IMR-90 (cell line): ENCODE results near the gene ZNF71. TPM values are rescaled to one million over a fixed set of nuclear protein-coding genes. Genes with fewer than 3 reads are reported as not detected.
A peak's percentile ranks its signal among the peaks of the same experiment; 100 is the strongest.

ENCODE experiments used
- ATAC-seq: fragments of 200-7000 bp; cut with Tn5 transposase; 2 replicates; pipeline ENCODE4 v1.9.1; 2020; ENCODE audit warnings: low read depth, mild to moderate bottlenecking, moderate library complexity
- Bru-seq: library from RNA; stranded (reverse); fragments of 400-500 nt; gene quantifications from one replicate; lab custom pipeline; 2021; lab: Mats Ljungman, UMichigan
- BruChase-seq, 2 experiments: library from RNA; stranded (reverse); fragments of 400-500 nt; gene quantifications; one replicate each; lab custom pipeline; 2021; lab: Mats Ljungman, UMichigan
- BruUV-seq: library from RNA; stranded (reverse); fragments of 400-500 nt; replicated peaks from 2 replicates; lab custom pipeline; 2021; lab: Mats Ljungman, UMichigan
- CTCF ChIA-PET: fragments of 300-600 bp; formaldehyde crosslinking; extraction: SDS; loops from one replicate; lab custom pipeline; 2021; ENCODE audit warnings: antibody characterized with exemption; lab: Yijun Ruan, JAX
- POLR2A ChIA-PET: fragments of 300-600 bp; sonication (Branson Sonifier 250); formaldehyde crosslinking; loops from one replicate; lab custom pipeline; 2022; ENCODE audit warnings: antibody characterized with exemption; ENCODE audit not compliant: unreplicated experiment; lab: Charles Lee
- DNase-seq: peaks from one replicate; pipeline ENCODE4 v3.0.0; 2013
- H2AFZ ChIP-seq: replicated peaks from 2 replicates; pipeline ENCODE3; 2013; ENCODE audit warnings: low read length, mild to moderate bottlenecking; ENCODE audit not compliant: poor library complexity
- H2AK5ac ChIP-seq: 2 replicates; pipeline ENCODE4 v1.6.1; 2013; ENCODE audit warnings: low read depth, low read length, inconsistent platforms
- H2AK9ac ChIP-seq: replicated peaks from 2 replicates; pipeline ENCODE3; 2013; ENCODE audit warnings: mild to moderate bottlenecking, low read depth, low read length, moderate library complexity; ENCODE audit not compliant: poor library complexity
- H2BK120ac ChIP-seq: 2 replicates; pipeline ENCODE4 v1.6.1; 2013; ENCODE audit warnings: low read depth, low read length, inconsistent platforms
- H2BK15ac ChIP-seq: 3 replicates; pipeline ENCODE4 v1.6.1; 2013; ENCODE audit warnings: low read depth, low read length, inconsistent platforms
- H2BK20ac ChIP-seq: 2 replicates; pipeline ENCODE4 v1.6.1; 2013; ENCODE audit warnings: low read depth, mild to moderate bottlenecking, inconsistent platforms, low read length, moderate library complexity
- H2BK5ac ChIP-seq: 2 replicates; pipeline ENCODE4 v1.6.1; 2013; ENCODE audit warnings: mild to moderate bottlenecking, low read depth, low read length, inconsistent platforms; ENCODE audit not compliant: poor library complexity, severe bottlenecking
- H3K14ac ChIP-seq: replicated peaks from 2 replicates; pipeline ENCODE4 v1.6.1; 2013; ENCODE audit warnings: low read depth, low read length, inconsistent platforms
- H3K18ac ChIP-seq: 2 replicates; pipeline ENCODE4 v1.6.1; 2013; ENCODE audit warnings: low read depth, low read length, control low read depth
- H3K23ac ChIP-seq: 2 replicates; pipeline ENCODE4 v1.6.1; 2013; ENCODE audit warnings: low read depth, low read length, inconsistent platforms
- H3K27ac ChIP-seq: 2 replicates; pipeline ENCODE4 v1.5.1; 2013; ENCODE audit warnings: mild to moderate bottlenecking, control low read depth, low read length; ENCODE audit not compliant: insufficient read depth
- H3K27me3 ChIP-seq: 2 replicates; pipeline ENCODE4 v1.6.1; 2013; ENCODE audit warnings: low read length; ENCODE audit not compliant: control insufficient read depth, insufficient read depth
- H3K36me3 ChIP-seq: 2 replicates; pipeline ENCODE4 v1.6.1; 2013; ENCODE audit warnings: low read length, mixed read lengths; ENCODE audit not compliant: control insufficient read depth, insufficient read depth
- H3K4ac ChIP-seq: 2 replicates; pipeline ENCODE4 v1.6.1; 2013; ENCODE audit warnings: low read depth, low read length, inconsistent platforms
- H3K4me1 ChIP-seq: 2 replicates; pipeline ENCODE4 v1.6.1; 2013; ENCODE audit warnings: low read length, mixed read lengths; ENCODE audit not compliant: control insufficient read depth, insufficient read depth
- H3K4me2 ChIP-seq: 2 replicates; pipeline ENCODE4 v1.6.1; 2013; ENCODE audit warnings: low read depth, mild to moderate bottlenecking, control low read depth, low read length, moderate library complexity
- H3K4me3 ChIP-seq: 2 replicates; pipeline ENCODE4 v1.5.1; 2013; ENCODE audit warnings: low read depth, mild to moderate bottlenecking, control low read depth, low read length, moderate library complexity; ENCODE audit not compliant: insufficient read depth
- H3K56ac ChIP-seq: 2 replicates; pipeline ENCODE4 v1.6.1; 2013; ENCODE audit warnings: low read length, inconsistent platforms; ENCODE audit not compliant: insufficient read depth; ENCODE audit errors: extremely low read depth
- H3K79me1 ChIP-seq, 2 experiments: 2 replicates each; pipeline ENCODE4 v1.6.1; 2013; ENCODE audit warnings: low read length in 2 of 2, inconsistent platforms in 1 of 2, low read depth in 1 of 2
- H3K9ac ChIP-seq: 2 replicates; pipeline ENCODE4 v1.6.1; 2013; ENCODE audit warnings: low read depth, low read length, control low read depth
- H3K9me1 ChIP-seq: 2 replicates; pipeline ENCODE4 v1.6.1; 2013; ENCODE audit warnings: low read length, inconsistent platforms; ENCODE audit not compliant: insufficient read depth
- H3K9me3 ChIP-seq: 2 replicates; pipeline ENCODE4 v1.6.1; 2013; ENCODE audit warnings: low read length; ENCODE audit not compliant: control insufficient read depth, insufficient read depth
- H4K20me1 ChIP-seq: 2 replicates; pipeline ENCODE4 v1.6.1; 2013; ENCODE audit warnings: low read length, inconsistent platforms; ENCODE audit not compliant: insufficient read depth
- H4K5ac ChIP-seq: 2 replicates; pipeline ENCODE4 v1.6.1; 2013; ENCODE audit warnings: mild to moderate bottlenecking, low read depth, low read length, control low read depth
- H4K8ac ChIP-seq, 2 experiments: 2 replicates each; pipeline ENCODE4 v1.6.1; 2013; ENCODE audit warnings: low read depth in 2 of 2, low read length in 2 of 2, control low read depth in 1 of 2, inconsistent platforms in 1 of 2
- H4K91ac ChIP-seq: 2 replicates; pipeline ENCODE4 v1.6.1; 2013; ENCODE audit warnings: low read depth, low read length, inconsistent platforms; ENCODE audit not compliant: insufficient read depth
- CEBPB ChIP-seq: IDR thresholded peaks from 2 replicates; pipeline ENCODE4 v1.6.1; 2012; ENCODE audit warnings: low read depth, low read length, improper control_type of control experiment
- MAZ ChIP-seq: IDR thresholded peaks from 2 replicates; pipeline ENCODE4 v1.6.1; 2012; ENCODE audit warnings: low read depth, mild to moderate bottlenecking, low read length, improper control_type of control experiment, moderate library complexity, borderline replicate concordance
- MXI1 ChIP-seq: IDR thresholded peaks from 2 replicates; pipeline ENCODE4 v1.6.1; 2012; ENCODE audit warnings: low read depth, mild to moderate bottlenecking, low read length, moderate library complexity, borderline replicate concordance
- WGBS, 2 experiments: methylation state at CpG; one replicate each; pipeline versions ENCODE4 v1.1.5 to v1.1.7; 2013; ENCODE audit warnings: missing lambda C conversion rate in 2 of 2; ENCODE audit not compliant: insufficient read length in 1 of 2; ENCODE audit errors: extremely low coverage in 2 of 2; 5-methylcytosine and 5-hydroxymethylcytosine counted together
- dilution Hi-C: fragments of 300-500 bp; cut with HindIII; formaldehyde crosslinking; loops from one replicate; pipeline ENCODE4 v1.14.3; 2018; ENCODE audit warnings: low sequenced_read_pairs; ENCODE audit not compliant: unreplicated experiment
- in situ Hi-C: fragments of 300-500 bp; cut with MboI; formaldehyde crosslinking; loops from 3 replicates; pipeline ENCODE4 v1.14.3; 2019; ENCODE audit warnings: low sequenced_read_pairs, inconsistent platforms, mixed read lengths
- intact Hi-C: fragments of 100-400 bp; cut with micrococcal nuclease; formaldehyde crosslinking; loops from 2 replicates; pipeline ENCODE4 v1.10.0; 2022
- long read RNA-seq: library from polyadenylated mRNA; unstranded; transcript quantifications from one replicate; pipeline ENCODE4 v2.0.0, GENCODE V29; 2021; ENCODE audit not compliant: unreplicated experiment
- polyA plus RNA-seq, 3 experiments: library from polyadenylated mRNA; depleted of rRNA; stranded (reverse); fragments of >200 nt; gene quantifications; 2 replicates each; pipeline ENCODE4 v1.2.3, GENCODE V29; 2012; ENCODE audit warnings: low replicate concordance in 1 of 3
- total RNA-seq: library from RNA; depleted of rRNA; stranded (reverse); fragments of >200 nt; gene quantifications from 2 replicates; pipeline ENCODE4 v1.2.3, GENCODE V29; 2012; rRNA removed

Gene ZNF71
- total RNA-seq (7.5 and 9.3 TPM in 2 replicates), polyA plus RNA-seq (2012; rRNA removed) (7.9 and 8.1 TPM in 2 replicates), Bru-seq, nascent RNA (percentile 67 among the genes with signal in this experiment), BruChase-seq, experiment 1, labeled RNA remaining after a 6-hour chase (percentile 58 among the genes with signal in this experiment), BruChase-seq, experiment 2, labeled RNA remaining after a 2-hour chase (percentile 65 among the genes with signal in this experiment)
- 3.3 and 9.2 TPM in 2 replicates for polyA plus RNA-seq (2012; cell fraction: cytosol; rRNA removed)
- polyA plus RNA-seq (2012; cell fraction: nucleus; rRNA removed; ENCODE audit: low replicate concordance): 5.9 and 8.4 TPM in 2 replicates
- long read RNA-seq, full-length matches to known transcripts: 12 of 22 reads
- long read RNA-seq, partial matches to known transcripts: 6 of 22 reads
- long read RNA-seq, other reads (novel, unspliced or antisense): 4 of 22 reads

DNA sequence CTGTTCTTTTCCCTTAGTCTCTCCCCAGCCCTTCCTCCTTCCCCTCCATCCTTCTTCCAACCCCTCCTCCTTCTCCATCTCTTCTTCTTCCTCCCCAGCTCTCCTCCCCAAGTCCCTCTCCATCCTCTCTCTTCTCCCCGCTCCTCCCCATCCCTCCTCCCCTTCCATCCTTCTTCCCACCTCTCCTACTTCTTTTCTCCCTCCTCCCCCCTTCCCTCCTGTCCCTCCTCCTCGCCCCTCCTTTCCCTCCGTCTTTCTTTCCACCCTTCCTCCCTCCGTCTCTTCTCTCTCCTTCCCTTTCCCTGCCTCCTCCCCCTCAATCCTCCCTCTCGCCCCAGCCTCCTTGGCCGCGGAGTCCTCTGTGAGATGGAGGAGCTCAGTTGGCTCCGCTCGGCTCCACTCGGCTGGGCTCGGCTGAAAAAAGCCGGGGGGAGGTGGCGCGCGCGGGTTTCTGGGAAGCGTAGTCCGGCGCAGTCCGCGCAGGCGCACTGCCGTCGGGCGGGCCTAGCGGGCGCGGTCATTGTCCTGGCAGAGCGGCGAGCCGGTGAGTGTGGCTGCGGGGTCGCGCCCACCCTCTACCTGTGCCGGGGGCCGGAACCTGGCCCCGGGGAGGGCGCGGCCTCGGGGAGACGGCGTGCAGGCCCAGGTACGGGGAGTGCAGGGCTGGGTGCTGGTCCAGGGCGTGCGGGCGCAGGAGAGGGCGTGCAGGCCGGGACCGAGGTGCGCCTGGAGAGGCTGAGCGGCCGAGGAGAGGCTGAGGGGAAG lies at the start of gene ZNF71:
Gene ZNF71, plus strand, starts transcription at position 520 of the 765 bp plus-strand sequence. CDS start 6,257 bp downstream, outside the sequence.
- WGBS, 2 experiments: 4 to 100% methylated on average over 1 to 12 of the region's 52 CpGs

More for the DNA sequence above, at the start of gene ZNF71:
- Histone ChIP-seq H3K56ac (peak within 1 kb of the TSS; percentile 69; the same call in 1 of the 2 replicates), H2AK5ac (peak within 1 kb of the TSS; percentile 98), H4K5ac (peak within 1 kb of the TSS; percentile 74), H3K27me3 (no peaks in the 10 kb centered on the region), H4K8ac (peak within 1 kb of the TSS; percentile 89 to 90), H3K18ac (peak within 1 kb of the TSS; percentile 72; the same call in 1 of the 2 replicates), H3K9me1 (peaks cover 6% of the 10 kb centered on the region), H3K27ac (peak within 1 kb of the TSS; percentile 87), H4K20me1 (0 out of 2 replicates have a peak, but pooled peaks cover 6% of the 10 kb centered on the region), H3K4me2 (peak within 1 kb of the TSS; percentile 89), H2AK9ac (peak within 1 kb of the TSS; percentile 98), H3K14ac (peak within 1 kb of the TSS; percentile 98), H3K9me3 (peaks cover 11% of the 10 kb centered on the region), H2BK20ac (no peak within 1 kb of the TSS), H3K4me1 (peaks cover 2% of the 10 kb centered on the region; the same call in 1 of the 2 replicates), H2BK5ac (peak within 1 kb of the TSS; percentile 69), H2BK15ac (no peak within 1 kb of the TSS; the same call in 2 of the 3 replicates), H2BK120ac (peak within 1 kb of the TSS; percentile 69; the same call in 1 of the 2 replicates), H3K4ac (peak within 1 kb of the TSS; percentile 74), H4K91ac (peak within 1 kb of the TSS; percentile 89), H3K36me3 (peaks cover 14% of the 10 kb centered on the region), H3K79me1 (peaks cover 6 to 20% of the 10 kb centered on the region in 2 experiments), H3K23ac (peak within 1 kb of the TSS; percentile 93), H3K9ac (peak within 1 kb of the TSS; percentile 88), H3K4me3 (peak within 1 kb of the TSS; percentile 96), H2AFZ (peak within 1 kb of the TSS; percentile 98)
- no peak for TF ChIP-seq CEBPB
- TF ChIP-seq MXI1: peak; percentile 63; the same call in 1 of the 2 replicates
- peak; percentile 42; the same call in 1 of the 2 replicates for TF ChIP-seq MAZ
- in situ Hi-C loops: no loop called here
- peak; percentile 78 for DNase-seq
- dilution Hi-C loops: no loop called here
- POLR2A ChIA-PET: no interaction called here
- no TSS peak for BruUV-seq
- peak; percentile 98 for ATAC-seq
- intact Hi-C loops: loop anchor here (2.0 to 10.0 kb wide), 2 partner anchors 56 to 120 kb away; partner anchors contain the start of genes ZFP28 and ZNF667
- CTCF ChIA-PET: interaction anchor here (1.0 kb wide), 1 partner anchor 9 kb away, joined by 3 read pairs; no protein-coding TSS in a partner anchor
